HG02870 (cell line): ENCODE measurements around the gene CNTLN.
"Not testable (repeated sequence)": the region's sequence is repeated elsewhere in the genome, so short reads cannot be mapped to it uniquely, and the experiment has no call there.

Source experiments
- ATAC-seq: cut with Tn5 transposase; IDR thresholded peaks from one replicate; pipeline ENCODE4 v1.9.1; 2021; ENCODE audit warnings: mild to moderate bottlenecking, moderate library complexity; ENCODE audit not compliant: unreplicated experiment

Gene CNTLN

DNA sequence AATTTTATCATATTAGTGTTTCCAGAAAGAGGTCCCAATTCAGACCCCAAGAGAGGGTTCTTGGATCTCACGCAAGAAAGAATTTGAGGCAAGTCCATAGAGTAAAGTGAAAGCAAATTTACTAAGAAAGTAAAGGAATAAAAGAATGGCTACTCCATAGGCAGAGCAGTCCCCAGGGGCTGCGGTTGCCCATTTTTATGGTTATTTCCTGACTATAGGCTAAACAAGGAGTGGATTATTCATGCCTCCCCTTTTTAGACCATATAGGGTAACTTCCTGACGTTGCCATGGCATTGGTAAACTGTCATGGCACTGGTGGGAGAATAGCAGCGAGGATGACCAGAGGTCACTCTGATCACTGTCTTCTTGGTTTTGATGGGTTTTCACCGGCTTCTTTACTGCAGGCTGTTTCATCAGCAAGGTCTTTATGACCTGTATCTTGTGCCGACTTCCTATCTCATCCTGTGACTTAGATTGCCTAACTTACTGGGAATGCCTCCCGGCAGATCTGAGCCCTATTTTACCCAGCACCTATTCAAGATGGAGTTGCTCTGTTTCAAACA lies 262.4 kb downstream of the CNTLN start:
- not testable (repeated sequence) for ATAC-seq

DNA sequence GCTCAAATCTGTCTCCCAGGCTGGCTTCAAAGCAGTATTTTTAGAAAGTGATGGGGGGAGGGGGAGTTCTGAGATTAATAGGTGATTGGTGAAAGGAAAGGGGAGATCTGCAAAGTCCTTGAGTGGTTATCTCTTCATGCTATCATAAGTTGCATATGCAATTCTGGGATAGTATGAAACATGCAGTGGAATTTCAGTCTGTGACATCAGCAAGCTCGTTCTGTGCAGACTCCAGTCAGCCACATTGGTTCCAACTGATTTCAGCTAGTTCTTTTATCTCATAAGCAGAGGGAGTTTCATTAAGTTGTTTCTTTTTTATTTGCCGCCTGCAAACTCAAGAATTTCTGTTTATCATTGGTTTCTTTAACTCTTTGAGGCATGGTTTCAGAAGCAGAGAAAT lies 263.5 kb downstream of the CNTLN start:
- ATAC-seq: no peak

DNA sequence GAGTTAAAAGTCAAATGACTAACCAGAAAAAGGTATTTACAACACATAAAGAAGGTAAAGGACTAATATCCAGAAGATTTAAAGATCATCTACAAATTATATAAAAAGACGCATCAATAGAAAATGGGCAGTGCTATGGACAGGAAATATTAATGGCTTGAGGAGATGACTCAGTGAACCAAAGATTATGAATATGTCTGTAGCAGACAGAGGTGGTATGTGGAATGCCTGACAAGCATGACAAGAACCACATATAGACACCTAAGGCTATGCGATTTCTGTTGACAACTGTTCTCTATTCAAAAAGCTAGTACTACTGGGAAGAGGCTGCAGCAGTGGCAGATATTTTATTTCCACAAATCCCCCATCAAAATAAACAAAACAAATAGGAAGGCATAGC lies 267.0 kb downstream of the CNTLN start:
- no peak for ATAC-seq

GRCh38 chr9:17402309-17402708 lies 267.5 kb downstream of the CNTLN start:
- no peak for ATAC-seq

GRCh38 chr9:17403539-17403938 lies 268.7 kb downstream of the CNTLN start:
- ATAC-seq: no peak

DNA sequence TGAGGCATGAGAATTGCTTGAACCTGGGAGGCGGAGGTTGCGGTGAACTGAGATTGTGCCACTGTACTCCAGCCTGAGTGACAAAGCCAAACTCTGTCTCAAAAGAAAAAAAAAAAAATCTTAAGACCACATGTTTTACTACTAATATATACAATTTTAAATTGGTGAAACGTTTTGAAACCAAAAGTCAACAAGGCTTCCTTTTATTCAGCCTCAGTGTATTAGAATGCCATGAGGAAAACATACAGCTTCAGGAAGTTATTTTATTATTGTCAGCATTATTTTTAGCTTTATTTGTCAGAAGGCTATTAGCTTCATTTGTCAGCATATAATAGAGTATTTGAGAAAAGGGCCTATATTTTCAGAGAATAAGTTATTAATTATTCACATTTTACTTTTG lies 280.1 kb downstream of the CNTLN start:
- ATAC-seq: no peak

GRCh38 chr9:17422994-17423680 lies 288.3 kb downstream of the CNTLN start:
- ATAC-seq: no peak

DNA sequence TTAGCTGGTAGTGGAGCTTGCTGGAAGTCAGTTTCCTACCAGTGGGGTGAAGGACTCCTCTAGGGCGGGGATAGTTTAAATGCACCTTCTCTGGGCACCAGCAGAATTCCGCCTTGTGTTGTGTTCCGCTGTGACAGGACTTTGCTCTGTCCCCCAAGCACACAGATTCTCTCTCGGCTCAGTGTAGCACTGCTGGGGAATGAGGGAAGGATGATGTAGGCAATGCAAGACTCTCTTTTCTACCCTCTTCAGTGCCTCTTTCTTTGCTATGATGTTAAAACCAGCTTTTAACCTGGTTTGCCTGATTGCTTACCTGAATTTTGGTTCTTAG lies 288.8 kb downstream of the CNTLN start:
- no peak for ATAC-seq

- no peak for ATAC-seq
Observed at GRCh38 chr9:17425384-17425783, 290.5 kb downstream of the CNTLN start.

- ATAC-seq: no peak
Observed at GRCh38 chr9:17433526-17433925, 298.7 kb downstream of the CNTLN start.

GRCh38 chr9:17436854-17437253 lies 302.0 kb downstream of the CNTLN start:
- ATAC-seq: no peak

DNA sequence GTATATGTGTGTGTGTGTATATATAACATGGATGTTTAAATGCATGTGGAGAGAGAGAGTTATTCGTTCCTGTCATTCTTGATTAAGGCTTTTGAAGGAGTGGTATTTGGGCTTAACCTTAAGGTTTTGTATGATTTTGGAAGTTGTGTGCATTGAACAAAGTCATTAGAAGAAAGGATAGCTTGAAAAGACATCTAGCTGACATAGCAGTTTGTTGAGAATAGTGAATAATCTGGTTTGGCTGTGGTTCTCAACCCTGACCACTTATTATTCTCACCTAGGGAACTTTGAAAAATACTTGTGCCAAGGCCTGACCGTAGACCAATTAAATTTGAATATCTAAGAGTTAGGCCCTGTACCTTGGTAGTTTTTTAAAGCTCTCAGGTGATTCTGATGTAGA lies 303.0 kb downstream of the CNTLN start:
- no peak for ATAC-seq

GRCh38 chr9:17445126-17445525 lies 310.3 kb downstream of the CNTLN start:
- not testable (repeated sequence) for ATAC-seq

- no peak for ATAC-seq
Observed at GRCh38 chr9:17453751-17454150, 318.9 kb downstream of the CNTLN start.

DNA sequence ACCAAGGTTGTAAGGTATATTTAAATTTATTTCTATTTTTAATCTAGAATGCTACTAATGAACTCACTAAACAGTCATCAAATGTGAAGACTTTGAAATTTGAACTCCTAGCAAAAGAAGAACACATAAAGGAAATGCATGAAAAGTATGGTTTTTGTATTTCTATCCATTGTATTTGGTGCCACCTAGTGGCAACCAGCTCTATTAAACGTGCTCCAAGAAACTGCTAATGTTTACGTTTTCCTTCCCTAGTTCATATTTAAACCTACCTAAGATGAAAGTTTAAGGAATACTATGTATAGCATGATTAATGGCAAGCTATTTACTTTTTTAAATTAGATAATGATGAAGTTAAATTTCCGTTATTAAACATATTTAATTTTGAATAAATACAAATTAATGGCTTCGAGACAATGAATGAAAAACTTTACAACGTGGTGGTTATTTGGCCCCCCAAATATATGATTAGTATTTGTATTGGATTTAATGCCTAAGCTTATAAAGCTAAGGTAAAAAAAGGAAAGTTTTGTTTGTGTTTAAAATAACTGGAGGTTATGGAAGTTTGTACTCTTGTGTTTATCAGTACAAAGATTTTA lies 328.1 kb downstream of the CNTLN start:
- ATAC-seq: no peak

- no peak for ATAC-seq
Observed at GRCh38 chr9:17470036-17470813, 335.4 kb downstream of the CNTLN start.

DNA sequence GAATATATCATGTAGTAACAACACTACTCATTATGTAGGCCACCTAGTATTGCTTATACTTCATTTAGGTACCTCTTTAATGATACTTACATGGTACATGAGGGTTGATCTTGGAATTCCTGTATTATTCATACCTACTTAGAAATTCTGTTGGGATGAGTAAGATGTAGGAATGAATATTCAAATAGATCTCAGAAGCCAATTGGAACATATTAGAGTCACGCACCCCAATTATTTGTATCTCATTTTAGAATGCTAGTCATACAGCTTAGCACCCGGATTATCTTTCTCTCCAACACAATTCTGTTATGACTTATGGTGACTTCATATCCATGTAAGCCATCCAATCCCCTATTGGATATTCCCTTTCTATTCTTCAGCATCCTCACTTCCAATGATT lies 337.3 kb downstream of the CNTLN start:
- ATAC-seq: no peak

- no peak for ATAC-seq
Observed at GRCh38 chr9:17476401-17476800, 341.6 kb downstream of the CNTLN start.

GRCh38 chr9:17477816-17478215 lies 343.0 kb downstream of the CNTLN start:
- ATAC-seq: no peak

- ATAC-seq: no peak
Observed at GRCh38 chr9:17480966-17481365, 346.1 kb downstream of the CNTLN start.

DNA sequence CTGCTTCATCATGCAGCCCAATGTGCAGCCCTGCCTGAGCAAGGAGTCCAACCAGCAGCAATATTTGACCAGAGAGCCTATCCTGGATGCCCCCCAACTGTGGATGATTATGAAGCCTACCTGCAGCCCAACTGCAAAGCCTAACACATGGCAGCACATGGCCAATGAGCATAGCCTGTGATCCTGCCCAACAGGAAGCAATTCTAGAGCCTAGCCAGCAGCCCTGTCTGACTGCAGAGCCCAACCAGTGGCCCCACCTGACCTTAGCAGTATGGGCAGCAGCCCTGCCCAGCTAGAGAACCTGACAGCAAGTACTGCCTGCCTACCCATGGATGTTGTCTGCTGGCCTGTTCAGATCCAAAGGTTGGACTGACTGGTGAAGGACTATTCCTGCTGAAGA lies 346.7 kb downstream of the CNTLN start:
- ATAC-seq: no peak

DNA sequence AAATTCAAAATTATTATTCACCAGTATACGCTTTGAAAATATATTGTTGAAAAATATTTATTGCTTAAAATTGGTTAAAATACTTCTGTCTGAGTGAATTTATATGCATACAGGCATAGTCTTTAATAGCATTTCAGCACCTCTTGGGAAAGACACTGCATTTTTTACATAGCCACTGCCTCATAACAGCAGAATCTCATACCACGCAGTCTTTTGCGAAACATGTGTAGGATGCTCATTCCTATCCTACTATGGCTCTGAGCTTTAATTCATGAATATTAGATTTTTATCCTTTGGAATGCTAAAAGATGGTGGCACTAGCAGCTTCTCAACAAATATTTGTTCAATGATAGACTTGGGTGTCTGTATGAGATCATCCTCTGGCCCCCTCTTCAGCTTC lies 350.1 kb downstream of the CNTLN start:
- ATAC-seq: no peak
